DND-41 (cell line): Measurements from ENCODE around the gene GPR12.

ENCODE experiments used
- ATAC-seq: fragments of 200-7000 bp; cut with Tn5 transposase; 3 replicates; pipeline ENCODE4 v1.9.1; 2021; ENCODE audit warnings: low read depth; ENCODE audit not compliant: insufficient read depth
- DNase-seq: peaks from one replicate; pipeline ENCODE4 v3.0.0-alpha.2; 2020
- H2AFZ ChIP-seq: 2 replicates; pipeline ENCODE4 v1.6.0; 2012; ENCODE audit warnings: low read depth, low read length
- H3K27ac ChIP-seq: 2 replicates; pipeline ENCODE4 v1.5.1; 2012; ENCODE audit warnings: low read length, inconsistent platforms
- H3K27me3 ChIP-seq: fragments of 200-600 bp; sonication (generic); 2 replicates; pipeline ENCODE4 v1.6.0; 2012; ENCODE audit warnings: low read length, mild to moderate bottlenecking, inconsistent platforms; ENCODE audit not compliant: insufficient read depth, poor library complexity
- H3K36me3 ChIP-seq: 2 replicates; pipeline ENCODE4 v1.5.1; 2012; ENCODE audit warnings: low read length, inconsistent platforms; ENCODE audit not compliant: insufficient read depth
- H3K4me1 ChIP-seq: 2 replicates; pipeline ENCODE4 v1.5.1; 2012; ENCODE audit warnings: mild to moderate bottlenecking, low read length; ENCODE audit not compliant: insufficient read depth
- H3K4me2 ChIP-seq: 2 replicates; pipeline ENCODE4 v1.6.0; 2012; ENCODE audit warnings: mild to moderate bottlenecking, moderate library complexity, low read length, inconsistent platforms; ENCODE audit not compliant: insufficient read depth
- H3K4me3 ChIP-seq, 2 experiments: fragments of 200-600 bp in 1 of 2; shearing (Covaris generic) in 1 of 2; 2 replicates each; pipeline ENCODE4 v1.5.1; 2012 to 2016; ENCODE audit warnings: inconsistent platforms in 2 of 2, low read length in 2 of 2, mild to moderate bottlenecking in 2 of 2, low read depth in 1 of 2, moderate library complexity in 1 of 2
- H3K79me2 ChIP-seq: 2 replicates; pipeline ENCODE4 v1.6.0; 2012; ENCODE audit warnings: low read length, inconsistent platforms; ENCODE audit not compliant: insufficient read depth
- H3K9ac ChIP-seq: 2 replicates; pipeline ENCODE4 v1.6.0; 2012; ENCODE audit warnings: low read depth, mild to moderate bottlenecking, inconsistent platforms, low read length, moderate library complexity
- H3K9me3 ChIP-seq: 2 replicates; pipeline ENCODE4 v1.5.1; 2012; ENCODE audit warnings: low read length, moderate library complexity, mild to moderate bottlenecking, inconsistent platforms; ENCODE audit not compliant: insufficient read depth, severe bottlenecking
- H4K20me1 ChIP-seq: 2 replicates; pipeline ENCODE4 v1.6.0; 2012; ENCODE audit warnings: low read length; ENCODE audit not compliant: insufficient read depth
- CTCF ChIP-seq: IDR thresholded peaks from 2 replicates; pipeline ENCODE4 v1.5.1; 2012; ENCODE audit warnings: borderline replicate concordance, low read length, moderate library complexity, mild to moderate bottlenecking; ENCODE audit not compliant: poor library complexity, severe bottlenecking; ENCODE audit errors: extremely low read depth
- EZH2 ChIP-seq: IDR thresholded peaks from 3 replicates; pipeline ENCODE4 v1.6.1; 2012; ENCODE audit warnings: borderline replicate concordance, low read depth, mild to moderate bottlenecking, moderate library complexity, low read length, inconsistent platforms; ENCODE audit not compliant: severe bottlenecking

Gene GPR12

DNA sequence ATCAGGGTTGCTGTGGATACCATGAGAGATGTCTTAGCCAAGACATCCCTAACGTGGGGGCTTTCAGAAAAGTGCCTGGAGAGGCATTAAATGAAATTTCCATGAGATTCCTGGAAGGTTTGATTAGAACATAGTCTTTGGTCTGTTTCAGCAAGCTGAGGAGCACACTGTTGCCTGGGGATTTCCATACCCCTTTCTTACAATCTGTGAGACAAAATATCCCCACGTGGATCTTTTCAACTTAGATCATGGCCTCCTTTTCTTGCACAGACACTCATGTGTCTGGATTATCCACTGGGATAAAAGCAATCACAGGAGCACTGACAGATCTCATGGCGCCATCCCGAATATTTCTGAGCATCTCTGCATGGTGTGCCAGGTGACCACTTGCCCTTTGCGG, 41.7 kb downstream of the GPR12 start:
- peaks cover 41% of the 10 kb centered on the region for H3K4me1 ChIP-seq
- H3K4me2 ChIP-seq: no peak overlapping the region
- ATAC-seq: no peak
- no peak for TF ChIP-seq CTCF
- TF ChIP-seq EZH2: no peak
- no peaks in the 10 kb centered on the region for H3K27me3 ChIP-seq
- H3K9me3 ChIP-seq: no peaks in the 10 kb centered on the region
- H2AFZ ChIP-seq: no peak overlapping the region
- no peaks in the 10 kb centered on the region for H3K79me2 ChIP-seq
- H3K4me3 ChIP-seq: no peak overlapping the region
- DNase-seq: no peak
- no peaks in the 10 kb centered on the region for H4K20me1 ChIP-seq
- H3K27ac ChIP-seq: peak overlapping the region; percentile 22
- H3K9ac ChIP-seq: no peak overlapping the region
- no peaks in the 10 kb centered on the region for H3K36me3 ChIP-seq

- H3K9me3 ChIP-seq: no peaks in the 10 kb centered on the region
- no peak overlapping the region for H3K4me3 ChIP-seq
- no peak overlapping the region for H3K4me2 ChIP-seq
- H3K4me1 ChIP-seq: peaks cover 41% of the 10 kb centered on the region
- no peak overlapping the region; the same call in 1 of the 2 replicates for H3K27ac ChIP-seq
- H3K9ac ChIP-seq: no peak overlapping the region
- ATAC-seq (no peak), DNase-seq (no peak)
- no peak overlapping the region for H2AFZ ChIP-seq
- H4K20me1 ChIP-seq: no peaks in the 10 kb centered on the region
- H3K36me3 ChIP-seq: no peaks in the 10 kb centered on the region
- no peak for TF ChIP-seq CTCF
- no peak for TF ChIP-seq EZH2
- no peaks in the 10 kb centered on the region for H3K79me2 ChIP-seq
- no peaks in the 10 kb centered on the region for H3K27me3 ChIP-seq
Observed at GRCh38 chr13:26718146-26718545, 42.4 kb downstream of the GPR12 start.

GRCh38 chr13:26716984-26717383, 43.6 kb downstream of the GPR12 start:
- no peak for ATAC-seq
- no peak for DNase-seq
- TF ChIP-seq CTCF: no peak
- no peak for TF ChIP-seq EZH2
- Histone ChIP-seq H2AFZ (no peak overlapping the region), H3K27ac (no peak overlapping the region), H3K27me3 (no peaks in the 10 kb centered on the region), H3K9ac (no peak overlapping the region), H4K20me1 (no peaks in the 10 kb centered on the region), H3K4me2 (no peak overlapping the region), H3K4me3 (no peak overlapping the region), H3K36me3 (no peaks in the 10 kb centered on the region), H3K9me3 (peaks cover 2% of the 10 kb centered on the region), H3K4me1 (peaks cover 30% of the 10 kb centered on the region), H3K79me2 (no peaks in the 10 kb centered on the region)

DNA sequence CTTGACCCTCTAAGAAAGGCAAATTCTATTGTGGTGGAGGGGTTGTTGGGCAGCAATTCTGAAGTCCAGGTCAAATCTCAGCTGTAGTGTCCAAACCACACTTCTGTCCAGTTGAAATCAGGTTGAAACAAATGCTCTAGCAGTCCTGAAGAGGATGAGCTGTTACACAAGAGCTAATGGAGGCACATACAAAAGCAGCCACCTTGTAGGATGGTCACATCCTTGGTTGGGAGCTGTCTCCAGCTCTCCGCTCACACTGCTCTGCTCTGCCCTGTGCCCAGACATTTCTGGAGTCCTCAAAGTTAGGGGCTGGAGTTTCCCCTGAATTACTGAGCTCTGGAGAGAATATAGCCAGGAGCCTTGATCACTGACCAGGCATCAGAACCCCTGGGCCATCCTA, 47.2 kb downstream of the GPR12 start:
- ATAC-seq (no peak), DNase-seq (no peak)
- Histone ChIP-seq H3K4me2 (no peak overlapping the region), H3K36me3 (no peaks in the 10 kb centered on the region), H3K9ac (no peak overlapping the region), H2AFZ (no peak overlapping the region), H4K20me1 (no peaks in the 10 kb centered on the region), H3K27ac (no peak overlapping the region), H3K9me3 (peaks cover 2% of the 10 kb centered on the region), H3K4me1 (no peaks in the 10 kb centered on the region), H3K79me2 (no peaks in the 10 kb centered on the region), H3K4me3 (no peak overlapping the region), H3K27me3 (no peaks in the 10 kb centered on the region)
- TF ChIP-seq CTCF: no peak
- TF ChIP-seq EZH2: no peak
